ENCODE measurements around the gene RNF187.
A peak's percentile ranks its signal among the peaks of the same experiment; 100 is the strongest.
"Not testable (repeated sequence)": the region's sequence is repeated elsewhere in the genome, so short reads cannot be mapped to it uniquely, and the experiment has no call there.

Gene RNF187

GRCh38 chr1:228465571-228466146 is 21.5 kb upstream of the RNF187 start:
- DNase-seq (no peak), ATAC-seq (replicated peaks) (no peak)
- H3K27ac Mint-ChIP-seq, result no peak overlapping the region
- no peaks in the 10 kb centered on the region for H3K9me3 Mint-ChIP-seq
- H3K4me3 Mint-ChIP-seq, result no peak overlapping the region
- peaks cover 0 to 3% of the 10 kb centered on the region in 2 donors for H3K36me3 Mint-ChIP-seq
- H3K27me3 Mint-ChIP-seq, result peaks cover 76 to 87% of the 10 kb centered on the region in 2 donors
- H3K4me1 Mint-ChIP-seq, result peaks cover 19 to 24% of the 10 kb centered on the region in 2 donors

GRCh38 chr1:228468188-228468587 is 19.0 kb upstream of the RNF187 start:
- not testable (repeated sequence) for H3K9me3 Mint-ChIP-seq; H3K4me3 Mint-ChIP-seq; H3K27ac Mint-ChIP-seq; H3K36me3 Mint-ChIP-seq; ATAC-seq (replicated peaks); DNase-seq
- Mint-ChIP-seq H3K27me3 (peaks cover 71 to 86% of the 10 kb centered on the region in 2 donors), H3K4me1 (peaks cover 23 to 39% of the 10 kb centered on the region in 2 donors)

- ATAC-seq (replicated peaks) (no peak), DNase-seq (no peak)
- Mint-ChIP-seq H3K4me3 (no peak overlapping the region), H3K36me3 (peaks cover 0 to 2% of the 10 kb centered on the region in 2 donors), H3K9me3 (peaks cover 0 to 3% of the 10 kb centered on the region in 2 donors), H3K4me1 (peaks cover 14 to 33% of the 10 kb centered on the region in 2 donors), H3K27ac (no peak overlapping the region), H3K27me3 (peaks cover 64 to 80% of the 10 kb centered on the region in 2 donors)
Observed at GRCh38 chr1:228469413-228470162, 17.6 kb upstream of the RNF187 start.

- H3K27ac Mint-ChIP-seq, result peak overlapping the region; percentile 38
- peaks cover 0 to 3% of the 10 kb centered on the region in 2 donors for H3K9me3 Mint-ChIP-seq
- H3K4me1 Mint-ChIP-seq, result peaks cover 8 to 24% of the 10 kb centered on the region in 2 donors
- DNase-seq (no peak), ATAC-seq (replicated peaks) (no peak)
- peaks cover 57 to 64% of the 10 kb centered on the region in 2 donors for H3K27me3 Mint-ChIP-seq
- no peaks in the 10 kb centered on the region for H3K36me3 Mint-ChIP-seq
- no peak overlapping the region for H3K4me3 Mint-ChIP-seq
Observed at GRCh38 chr1:228471154-228471761, 15.9 kb upstream of the RNF187 start.

- Mint-ChIP-seq H3K9me3 (peaks cover 0 to 3% of the 10 kb centered on the region in 2 donors), H3K36me3 (no peaks in the 10 kb centered on the region), H3K4me3 (no peak overlapping the region), H3K27ac (no peak overlapping the region), H3K27me3 (peaks cover 50 to 58% of the 10 kb centered on the region in 2 donors), H3K4me1 (peaks cover 8 to 24% of the 10 kb centered on the region in 2 donors)
- DNase-seq (no peak), ATAC-seq (replicated peaks) (peak; percentile 57 to 68)
Observed at GRCh38 chr1:228471762-228472398, 15.3 kb upstream of the RNF187 start.

- ATAC-seq (replicated peaks), result peak; percentile 67 to 83
Observed at GRCh38 chr1:228472655-228473054, 14.5 kb upstream of the RNF187 start.

GRCh38 chr1:228474507-228474906 is 12.7 kb upstream of the RNF187 start:
- DNase-seq (no peak), ATAC-seq (replicated peaks) (no peak)
- H3K36me3 Mint-ChIP-seq, result no peaks in the 10 kb centered on the region
- peaks cover 29 to 33% of the 10 kb centered on the region in 2 donors for H3K27me3 Mint-ChIP-seq
- no peak overlapping the region for H3K27ac Mint-ChIP-seq
- no peak overlapping the region for H3K4me3 Mint-ChIP-seq
- H3K4me1 Mint-ChIP-seq, result peaks cover 15 to 40% of the 10 kb centered on the region in 2 donors
- H3K9me3 Mint-ChIP-seq, result peaks cover 0 to 3% of the 10 kb centered on the region in 2 donors

More at GRCh38 chr1:228472655-228473054, 14.5 kb upstream of the RNF187 start:
- peaks cover 8 to 24% of the 10 kb centered on the region in 2 donors for H3K4me1 Mint-ChIP-seq
- no peak for DNase-seq
- H3K36me3 Mint-ChIP-seq, result no peaks in the 10 kb centered on the region
- no peak overlapping the region for H3K27ac Mint-ChIP-seq
- H3K9me3 Mint-ChIP-seq, result peaks cover 0 to 3% of the 10 kb centered on the region in 2 donors
- H3K27me3 Mint-ChIP-seq, result peaks cover 43 to 50% of the 10 kb centered on the region in 2 donors
- peak overlapping the region in 1 of 2 donors; percentile 3 for H3K4me3 Mint-ChIP-seq

- Mint-ChIP-seq H3K4me3 (no peak overlapping the region), H3K4me1 (peaks cover 13 to 40% of the 10 kb centered on the region in 2 donors), H3K27me3 (peaks cover 25 to 29% of the 10 kb centered on the region in 2 donors), H3K27ac (no peak overlapping the region), H3K36me3 (no peaks in the 10 kb centered on the region), H3K9me3 (peaks cover 0 to 3% of the 10 kb centered on the region in 2 donors)
- ATAC-seq (replicated peaks) (no peak), DNase-seq (no peak)
Observed at GRCh38 chr1:228475812-228476211, 11.4 kb upstream of the RNF187 start.

GRCh38 chr1:228477263-228477662 is 9.9 kb upstream of the RNF187 start:
- DNase-seq, result no peak
- Mint-ChIP-seq H3K4me3 (no peak overlapping the region), H3K27me3 (peaks cover 13 to 15% of the 10 kb centered on the region in 2 donors), H3K9me3 (peaks cover 0 to 3% of the 10 kb centered on the region in 2 donors), H3K36me3 (no peaks in the 10 kb centered on the region), H3K27ac (no peak overlapping the region), H3K4me1 (peaks cover 11 to 32% of the 10 kb centered on the region in 2 donors)
- ATAC-seq (replicated peaks), result no peak

- H3K27me3 Mint-ChIP-seq, result peaks cover 8 to 13% of the 10 kb centered on the region in 2 donors
- no peak for DNase-seq
- no peak overlapping the region for H3K4me3 Mint-ChIP-seq
- no peak overlapping the region for H3K27ac Mint-ChIP-seq
- peaks cover 0 to 3% of the 10 kb centered on the region in 2 donors for H3K9me3 Mint-ChIP-seq
- H3K4me1 Mint-ChIP-seq, result peaks cover 9 to 22% of the 10 kb centered on the region in 2 donors
- H3K36me3 Mint-ChIP-seq, result no peaks in the 10 kb centered on the region
- no peak for ATAC-seq (replicated peaks)
Observed at GRCh38 chr1:228478326-228478725, 8.9 kb upstream of the RNF187 start.

- peaks cover 9 to 15% of the 10 kb centered on the region in 2 donors for H3K4me1 Mint-ChIP-seq
- H3K27me3 Mint-ChIP-seq, result peaks cover 0 to 7% of the 10 kb centered on the region in 2 donors
- no peak for DNase-seq
- no peak overlapping the region for H3K4me3 Mint-ChIP-seq
- no peaks in the 10 kb centered on the region for H3K9me3 Mint-ChIP-seq
- no peaks in the 10 kb centered on the region for H3K36me3 Mint-ChIP-seq
- peak; percentile 39 to 65 for ATAC-seq (replicated peaks)
- peak overlapping the region; percentile 52 for H3K27ac Mint-ChIP-seq
Observed at GRCh38 chr1:228478912-228479711, 8.1 kb upstream of the RNF187 start.

- no peak for ATAC-seq (replicated peaks)
- Mint-ChIP-seq H3K4me1 (peaks cover 17% of the 10 kb centered on the region in 2 donors), H3K36me3 (peaks cover 2 to 3% of the 10 kb centered on the region in 2 donors), H3K27ac (no peak overlapping the region), H3K4me3 (no peak overlapping the region), H3K27me3 (no peaks in the 10 kb centered on the region), H3K9me3 (no peaks in the 10 kb centered on the region)
- no peak for DNase-seq
Observed at GRCh38 chr1:228483789-228484188, 3.4 kb upstream of the RNF187 start.

- peak overlapping the region; percentile 100 for H3K27ac Mint-ChIP-seq
- DNase-seq (peak; percentile 82), ATAC-seq (replicated peaks) (peak; percentile 78 to 82)
- no peaks in the 10 kb centered on the region for H3K27me3 Mint-ChIP-seq
- H3K9me3 Mint-ChIP-seq, result no peaks in the 10 kb centered on the region
- H3K4me3 Mint-ChIP-seq, result peak overlapping the region; percentile 98 to 99
- peaks cover 19 to 22% of the 10 kb centered on the region in 2 donors for H3K36me3 Mint-ChIP-seq
- H3K4me1 Mint-ChIP-seq, result peaks cover 28 to 32% of the 10 kb centered on the region in 2 donors
Observed at GRCh38 chr1:228486596-228487335, 416 bp upstream of the RNF187 start.

All from stimulated activated naive B cell treated with anti-CD40 and anti-IgM and Interleukin-4, amounts not matched to agents 10 μg/mL and 1 μg/mL and 100 μg/mL, for 72 hours (primary cell).